Prostate gland (tissue), 2 donors: Measurements from ENCODE around the gene CAPNS2.

Experiments
- POLR2A ChIP-seq: fragments of 450-650 bp; IDR thresholded peaks from one replicate; pipeline ENCODE4 v1.6.1; 2016; ENCODE audit warnings: antibody characterized with exemption, mild to moderate bottlenecking
- TF ChIP-seq, protein P1 (sequence below), 4 experiments: fragments of 200-600 bp in 2 of 4; fragments of 450-650 bp in 2 of 4; sonication (generic) in 2 of 4; IDR thresholded peaks; 1 replicate in 3 of 4; 2 replicates in 1 of 4; pipeline ENCODE4 v1.5.1; 2016 to 2019; ENCODE audit warnings: antibody characterized with exemption in 4 of 4, mild to moderate bottlenecking in 2 of 4, moderate library complexity in 2 of 4

GRCh38 chr16:55530316-55530856 is 36.1 kb upstream of the CAPNS2 start:
- TF ChIP-seq, protein P1, sequence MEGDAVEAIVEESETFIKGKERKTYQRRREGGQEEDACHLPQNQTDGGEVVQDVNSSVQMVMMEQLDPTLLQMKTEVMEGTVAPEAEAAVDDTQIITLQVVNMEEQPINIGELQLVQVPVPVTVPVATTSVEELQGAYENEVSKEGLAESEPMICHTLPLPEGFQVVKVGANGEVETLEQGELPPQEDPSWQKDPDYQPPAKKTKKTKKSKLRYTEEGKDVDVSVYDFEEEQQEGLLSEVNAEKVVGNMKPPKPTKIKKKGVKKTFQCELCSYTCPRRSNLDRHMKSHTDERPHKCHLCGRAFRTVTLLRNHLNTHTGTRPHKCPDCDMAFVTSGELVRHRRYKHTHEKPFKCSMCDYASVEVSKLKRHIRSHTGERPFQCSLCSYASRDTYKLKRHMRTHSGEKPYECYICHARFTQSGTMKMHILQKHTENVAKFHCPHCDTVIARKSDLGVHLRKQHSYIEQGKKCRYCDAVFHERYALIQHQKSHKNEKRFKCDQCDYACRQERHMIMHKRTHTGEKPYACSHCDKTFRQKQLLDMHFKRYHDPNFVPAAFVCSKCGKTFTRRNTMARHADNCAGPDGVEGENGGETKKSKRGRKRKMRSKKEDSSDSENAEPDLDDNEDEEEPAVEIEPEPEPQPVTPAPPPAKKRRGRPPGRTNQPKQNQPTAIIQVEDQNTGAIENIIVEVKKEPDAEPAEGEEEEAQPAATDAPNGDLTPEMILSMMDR (IDR thresholded peaks at IDR 0.05): no peak
- no peak for TF ChIP-seq POLR2A
